ENCODE data around the gene SRC. TPM values are rescaled to one million over a fixed set of nuclear protein-coding genes. Genes with fewer than 3 reads are reported as not detected.
"Not testable (repeated sequence)": the region's sequence is repeated elsewhere in the genome, so short reads cannot be mapped to it uniquely, and the experiment has no call there.

Gene SRC
- total RNA-seq, 4 donors from 2014 or later = 21.8 to 30.9 (median 25.1) TPM

- DNase-seq (ENCODE audit: low spot score in 2 of 2) = no peak
- intact Hi-C loops (cut with DNase I; ENCODE audit: low total_unique reads) = no loop called here
- no peak for TF ChIP-seq POLR2A (IDR thresholded peaks at IDR 0.05)
- TF ChIP-seq, protein P1, sequence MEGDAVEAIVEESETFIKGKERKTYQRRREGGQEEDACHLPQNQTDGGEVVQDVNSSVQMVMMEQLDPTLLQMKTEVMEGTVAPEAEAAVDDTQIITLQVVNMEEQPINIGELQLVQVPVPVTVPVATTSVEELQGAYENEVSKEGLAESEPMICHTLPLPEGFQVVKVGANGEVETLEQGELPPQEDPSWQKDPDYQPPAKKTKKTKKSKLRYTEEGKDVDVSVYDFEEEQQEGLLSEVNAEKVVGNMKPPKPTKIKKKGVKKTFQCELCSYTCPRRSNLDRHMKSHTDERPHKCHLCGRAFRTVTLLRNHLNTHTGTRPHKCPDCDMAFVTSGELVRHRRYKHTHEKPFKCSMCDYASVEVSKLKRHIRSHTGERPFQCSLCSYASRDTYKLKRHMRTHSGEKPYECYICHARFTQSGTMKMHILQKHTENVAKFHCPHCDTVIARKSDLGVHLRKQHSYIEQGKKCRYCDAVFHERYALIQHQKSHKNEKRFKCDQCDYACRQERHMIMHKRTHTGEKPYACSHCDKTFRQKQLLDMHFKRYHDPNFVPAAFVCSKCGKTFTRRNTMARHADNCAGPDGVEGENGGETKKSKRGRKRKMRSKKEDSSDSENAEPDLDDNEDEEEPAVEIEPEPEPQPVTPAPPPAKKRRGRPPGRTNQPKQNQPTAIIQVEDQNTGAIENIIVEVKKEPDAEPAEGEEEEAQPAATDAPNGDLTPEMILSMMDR (IDR thresholded peaks at IDR 0.05) = no peak
- WGBS, 2 donors = 92 to 94% methylated on average over 8 of the region's 8 CpGs
- no peak overlapping the region for H3K4me3 ChIP-seq (ENCODE audit: low read depth, poor library complexity, severe bottlenecking)
These were observed 23.9 kb downstream of the SRC start for GRCh38 chr20:37369846-37370245.

DNA sequence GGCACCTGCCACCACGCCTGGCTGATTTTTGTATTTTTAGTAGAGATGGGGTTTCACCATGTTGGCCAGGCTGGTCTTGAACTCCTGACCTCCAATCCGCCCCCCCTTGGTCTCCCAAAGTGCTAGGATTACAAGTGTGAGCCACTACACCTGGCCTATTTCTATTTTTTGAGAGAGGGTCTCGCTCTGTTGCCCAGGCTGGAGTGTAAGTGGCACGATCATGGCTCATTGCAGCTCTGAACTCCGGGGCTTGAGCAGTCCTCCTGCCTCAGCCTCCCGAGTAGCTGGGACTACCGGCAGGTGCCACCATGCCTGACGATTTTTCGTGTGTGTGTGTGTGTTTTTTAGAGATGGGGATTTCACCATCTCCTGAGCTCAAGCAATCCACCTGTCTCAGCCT lies 25.9 kb downstream of the SRC start:
- H3K4me3 ChIP-seq (ENCODE audit: low read depth, poor library complexity, severe bottlenecking); intact Hi-C loops (cut with DNase I; ENCODE audit: low total_unique reads): not testable (repeated sequence)
- WGBS, 2 donors = 94 to 95% methylated on average over 9 of the region's 9 CpGs

DNA sequence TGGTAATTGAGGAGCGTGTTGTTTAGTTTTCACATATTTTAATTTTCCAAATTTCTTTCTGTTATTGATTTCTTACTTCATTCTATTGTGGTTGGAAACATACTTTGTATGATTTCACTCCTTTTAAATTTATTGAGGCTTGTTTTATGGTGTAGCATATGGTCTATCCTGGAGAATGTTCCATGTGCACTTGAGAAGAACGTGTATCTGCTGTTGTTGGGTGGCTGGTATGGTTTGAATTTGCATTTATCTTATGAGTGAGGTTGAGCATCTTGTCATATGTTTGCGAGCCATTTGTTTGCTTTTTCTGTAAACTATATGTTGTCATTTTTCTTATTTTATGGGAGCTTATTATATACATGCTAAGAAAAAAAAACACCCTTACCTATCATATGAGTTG lies 26.5 kb downstream of the SRC start:
- intact Hi-C loops (cut with DNase I; ENCODE audit: low total_unique reads) = no loop called here
- DNase-seq (ENCODE audit: low spot score in 2 of 2) = no peak
- 85 to 91% methylated on average over 3 of the region's 3 CpGs for WGBS, 2 donors
- H3K4me3 ChIP-seq (ENCODE audit: low read depth, poor library complexity, severe bottlenecking) = no peak overlapping the region
- TF ChIP-seq, protein P1 (IDR thresholded peaks at IDR 0.05) = no peak
- no peak for TF ChIP-seq POLR2A (IDR thresholded peaks at IDR 0.05)

More for the DNA sequence above, 25.9 kb downstream of the SRC start:
- DNase-seq (ENCODE audit: low spot score in 2 of 2) = not testable (repeated sequence)

DNA sequence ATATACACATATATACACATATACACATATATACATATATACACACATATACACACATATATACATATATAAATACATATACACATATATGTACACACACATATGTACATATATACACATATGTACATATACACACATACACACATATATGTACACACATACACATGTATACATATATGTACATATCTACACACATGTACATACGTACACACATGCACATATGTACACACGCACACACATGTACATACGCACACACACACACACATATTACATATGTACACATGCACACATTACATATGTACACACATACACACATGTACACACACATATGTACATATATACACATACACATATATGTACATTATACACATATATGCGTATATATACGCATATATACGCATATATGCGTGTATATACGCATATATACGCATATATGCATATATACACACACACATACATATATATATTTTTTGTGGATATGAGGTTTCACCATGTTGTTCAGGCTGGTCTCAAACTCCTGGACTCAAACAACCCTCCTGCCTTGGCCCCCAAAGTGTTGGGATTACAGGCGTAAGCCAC lies 27.2 kb downstream of the SRC start:
- DNase-seq (ENCODE audit: low spot score in 2 of 2) = no peak
- WGBS, 2 donors = 44 to 89% methylated on average over 10 of the region's 10 CpGs
- H3K4me3 ChIP-seq (ENCODE audit: low read depth, poor library complexity, severe bottlenecking) = no peak overlapping the region
- TF ChIP-seq POLR2A (IDR thresholded peaks at IDR 0.05) = no peak
- TF ChIP-seq, protein P1 (IDR thresholded peaks at IDR 0.05) = no peak
- intact Hi-C loops (cut with DNase I; ENCODE audit: low total_unique reads) = no loop called here

- intact Hi-C loops (cut with DNase I; ENCODE audit: low total_unique reads) = no loop called here
These were observed 29.3 kb downstream of the SRC start for GRCh38 chr20:37375227-37375626.

DNA sequence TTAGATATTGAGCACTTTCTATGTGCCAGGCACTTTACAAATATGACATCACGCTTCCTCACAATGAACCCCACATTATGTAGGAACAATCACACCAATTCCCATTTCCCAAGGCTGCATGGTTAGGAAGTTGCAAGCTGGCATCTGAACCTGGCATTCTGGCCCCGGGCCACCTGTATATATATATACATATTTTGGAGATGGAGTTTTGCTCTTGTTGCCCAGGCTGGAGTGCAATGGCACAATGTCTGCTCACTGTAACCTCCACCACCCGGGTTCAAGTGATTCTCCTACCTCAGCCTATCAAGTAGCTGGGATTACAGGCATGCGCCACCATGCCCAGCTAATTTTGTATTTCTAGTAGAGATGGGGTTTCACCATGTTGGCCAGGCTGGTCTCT lies 30.4 kb downstream of the SRC start:
- TF ChIP-seq, protein P1 (IDR thresholded peaks at IDR 0.05) = no peak
- no peak for TF ChIP-seq POLR2A (IDR thresholded peaks at IDR 0.05)
- 95 to 97% methylated on average over 4 of the region's 4 CpGs for WGBS, 2 donors
- no peak for DNase-seq (ENCODE audit: low spot score in 2 of 2)
- intact Hi-C loops (cut with DNase I; ENCODE audit: low total_unique reads) = no loop called here
- no peak overlapping the region for H3K4me3 ChIP-seq (ENCODE audit: low read depth, poor library complexity, severe bottlenecking)

More at GRCh38 chr20:37375227-37375626, 29.3 kb downstream of the SRC start:
- 91 to 97% methylated on average over 4 of the region's 4 CpGs for WGBS, 2 donors
- DNase-seq (ENCODE audit: low spot score in 2 of 2) = no peak
- TF ChIP-seq POLR2A (IDR thresholded peaks at IDR 0.05) = no peak
- TF ChIP-seq, protein P1 (IDR thresholded peaks at IDR 0.05) = no peak
- no peak overlapping the region for H3K4me3 ChIP-seq (ENCODE audit: low read depth, poor library complexity, severe bottlenecking)

Data from lower leg skin (tissue), 4 donors.